Stimulated activated CD8-positive, alpha-beta memory T cell treated with anti-CD3 and anti-CD28 coated beads, Interleukin-4, amount 100 ng/mL, for 48 hours (primary cell): ENCODE measurements around the gene PDLIM5.
"Not testable (repeated sequence)": the region's sequence is repeated elsewhere in the genome, so short reads cannot be mapped to it uniquely, and the experiment has no call there.

ENCODE experiments used
- DNase-seq: peaks from one replicate; pipeline ENCODE4 v3.0.0-alpha.2; 2020

PDLIM5 gene, protein sequence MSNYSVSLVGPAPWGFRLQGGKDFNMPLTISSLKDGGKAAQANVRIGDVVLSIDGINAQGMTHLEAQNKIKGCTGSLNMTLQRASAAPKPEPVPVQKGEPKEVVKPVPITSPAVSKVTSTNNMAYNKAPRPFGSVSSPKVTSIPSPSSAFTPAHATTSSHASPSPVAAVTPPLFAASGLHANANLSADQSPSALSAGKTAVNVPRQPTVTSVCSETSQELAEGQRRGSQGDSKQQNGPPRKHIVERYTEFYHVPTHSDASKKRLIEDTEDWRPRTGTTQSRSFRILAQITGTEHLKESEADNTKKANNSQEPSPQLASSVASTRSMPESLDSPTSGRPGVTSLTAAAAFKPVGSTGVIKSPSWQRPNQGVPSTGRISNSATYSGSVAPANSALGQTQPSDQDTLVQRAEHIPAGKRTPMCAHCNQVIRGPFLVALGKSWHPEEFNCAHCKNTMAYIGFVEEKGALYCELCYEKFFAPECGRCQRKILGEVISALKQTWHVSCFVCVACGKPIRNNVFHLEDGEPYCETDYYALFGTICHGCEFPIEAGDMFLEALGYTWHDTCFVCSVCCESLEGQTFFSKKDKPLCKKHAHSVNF

DNA sequence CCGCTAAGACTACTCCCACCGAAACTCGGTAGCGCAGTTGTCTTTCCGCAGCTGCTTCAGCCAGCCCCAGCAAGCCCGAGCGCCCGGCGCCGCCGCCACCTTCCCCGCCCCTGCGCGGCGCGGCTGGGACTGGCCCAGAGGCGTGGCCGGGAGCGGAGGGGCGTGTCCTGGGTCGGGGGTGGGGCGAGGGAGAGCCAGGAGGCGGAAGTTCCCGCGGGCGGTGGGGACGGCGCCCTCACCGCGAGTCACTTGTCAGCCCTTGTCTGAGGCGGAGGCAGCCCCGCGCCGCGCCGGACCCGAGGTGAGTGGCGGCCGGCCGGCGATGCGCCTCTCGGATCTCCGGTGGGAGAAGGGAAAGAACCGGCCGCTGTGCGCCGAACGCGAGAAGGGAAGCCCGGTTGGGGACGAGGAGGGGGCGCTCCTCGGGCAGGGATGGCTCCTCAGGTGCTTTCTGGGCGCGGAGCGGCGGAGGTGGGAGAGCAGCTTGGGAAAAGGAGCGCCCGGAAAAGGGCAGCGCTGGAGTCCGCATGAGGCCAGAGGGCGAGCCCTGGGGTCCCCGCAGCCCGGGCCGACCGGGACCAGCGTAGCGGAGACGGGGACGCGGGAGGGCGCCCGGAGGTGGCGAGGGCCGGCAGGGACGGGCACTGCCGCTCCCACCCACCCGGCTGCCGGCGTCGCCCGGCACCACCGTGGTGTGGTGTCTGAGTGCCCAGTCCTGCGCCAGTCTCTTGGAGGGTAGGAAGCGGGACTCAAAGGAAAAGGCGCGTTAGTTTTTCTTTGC lies at the start of gene PDLIM5:
Gene PDLIM5 (plus strand): TSS at position 248 of the 781 bp plus-strand sequence. CDS start 3,347 bp downstream, outside the sequence.
- DNase-seq: peak; percentile 92

DNA sequence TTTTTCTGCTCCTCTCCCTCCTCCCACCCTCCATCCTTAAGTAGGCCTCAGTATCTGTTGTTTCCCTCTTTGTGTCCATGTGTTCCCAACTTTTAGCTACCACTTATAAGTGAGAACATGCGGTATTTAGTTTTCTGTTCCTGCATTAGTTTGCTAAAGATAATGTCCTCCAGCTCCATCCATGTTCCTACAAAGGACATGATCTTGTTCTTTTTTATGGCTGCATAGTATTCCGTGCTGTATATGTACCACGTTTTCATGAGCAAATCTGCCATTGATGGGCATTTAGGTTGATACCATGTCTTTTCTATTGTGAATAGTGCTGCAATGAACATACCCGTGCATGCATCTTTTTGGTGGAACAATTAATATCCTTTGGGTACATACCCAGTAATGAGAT lies 49.3 kb upstream of the PDLIM5 start:
- DNase-seq: not testable (repeated sequence)

GRCh38 chr4:94403751-94404150 lies 48.0 kb upstream of the PDLIM5 start:
- DNase-seq: no peak

- DNase-seq: peak; percentile 61
These were observed 44.9 kb upstream of the PDLIM5 start for GRCh38 chr4:94406668-94407437.

- no peak for DNase-seq
These were observed 43.9 kb upstream of the PDLIM5 start for GRCh38 chr4:94407846-94408245.

DNA sequence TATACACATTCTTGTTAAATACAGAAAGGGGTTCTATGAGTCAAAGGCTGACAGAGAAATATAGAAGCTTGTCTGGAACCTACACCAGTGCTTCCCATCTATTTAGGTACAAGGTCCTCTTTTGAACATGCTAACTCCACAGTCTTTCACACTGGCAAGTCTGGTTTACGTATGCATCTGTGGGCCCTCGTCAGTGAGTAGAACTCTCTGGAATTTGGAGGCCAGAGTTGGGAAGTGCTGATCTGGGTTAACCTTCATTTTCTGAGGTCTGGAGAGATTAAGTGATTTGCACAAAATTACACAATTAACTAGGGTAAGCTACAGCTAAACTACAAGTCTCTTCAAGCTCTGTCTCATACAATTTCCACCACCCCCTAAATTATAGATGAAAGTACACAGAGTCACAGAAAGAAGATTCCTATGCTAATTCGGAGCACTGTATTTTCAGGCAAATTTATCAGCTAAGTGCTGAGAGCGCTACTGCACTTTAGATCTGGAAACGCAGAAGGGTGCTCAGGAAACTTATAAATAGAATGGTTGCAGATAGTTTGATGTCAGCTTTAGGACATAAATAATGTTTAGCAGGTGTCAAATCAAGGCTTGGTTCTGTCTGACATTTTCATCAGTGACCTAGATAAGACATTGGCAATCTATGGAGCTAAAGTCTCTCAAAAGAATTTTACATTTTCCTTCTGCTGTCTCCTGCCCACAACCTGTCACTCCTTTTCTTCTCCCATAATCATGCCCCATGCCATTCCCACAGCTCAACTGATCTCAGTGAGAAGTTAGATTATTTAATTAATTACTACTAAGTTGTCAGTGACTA lies 43.0 kb upstream of the PDLIM5 start:
- no peak for DNase-seq

- DNase-seq: no peak
These were observed 42.4 kb upstream of the PDLIM5 start for GRCh38 chr4:94409375-94409679.

DNA sequence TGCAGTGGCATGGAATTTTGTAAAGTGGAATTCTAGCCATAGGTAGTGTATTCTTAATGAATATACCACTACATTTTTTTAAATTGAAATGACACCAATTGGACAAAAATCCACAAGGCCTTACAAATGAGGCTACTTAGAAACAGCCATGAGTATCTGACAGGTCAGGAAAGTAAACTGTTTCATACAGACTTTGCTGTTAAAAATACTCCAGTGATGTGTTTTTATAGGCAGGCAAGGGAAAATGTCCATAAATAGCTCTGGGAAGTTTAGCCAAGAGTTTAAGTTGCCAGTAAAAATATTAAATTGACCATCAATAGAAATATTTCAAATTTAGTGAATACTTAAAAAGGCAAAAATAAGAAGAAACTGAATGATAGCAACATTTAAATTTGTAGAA lies 41.8 kb upstream of the PDLIM5 start:
- no peak for DNase-seq

- DNase-seq: no peak
These were observed 41.0 kb upstream of the PDLIM5 start for GRCh38 chr4:94410678-94411206.

- no peak for DNase-seq
These were observed 40.4 kb upstream of the PDLIM5 start for GRCh38 chr4:94411296-94411695.

DNA sequence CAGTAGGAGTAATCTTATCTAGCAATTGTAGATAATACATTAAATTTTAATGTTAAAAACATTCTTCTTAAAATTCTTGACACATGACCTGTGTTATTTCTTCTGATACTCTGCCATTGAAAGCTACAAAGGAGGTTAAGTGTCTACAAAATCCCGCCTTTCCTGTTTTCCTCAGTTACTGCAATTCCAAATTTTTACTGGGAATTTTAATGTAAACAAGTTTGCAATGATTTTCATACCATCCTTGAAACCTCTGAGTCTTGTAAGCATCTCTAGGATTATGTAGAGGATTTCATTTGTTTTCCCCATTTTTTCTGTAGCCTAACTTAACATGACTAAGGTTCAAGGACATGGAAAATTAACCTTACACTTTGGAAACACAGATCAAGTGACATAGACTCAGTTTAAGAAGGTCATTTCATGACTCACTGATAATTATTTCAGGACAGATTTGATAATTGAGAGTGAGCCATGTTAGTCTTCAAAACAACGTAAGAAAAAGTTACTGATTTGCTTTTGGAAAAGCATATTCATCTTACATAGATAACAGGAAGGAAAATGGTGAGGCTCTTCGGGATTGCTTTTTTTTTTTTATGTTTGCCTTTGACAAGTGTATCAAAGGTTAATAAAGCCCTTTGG lies 39.6 kb upstream of the PDLIM5 start:
- no peak for DNase-seq

GRCh38 chr4:94412658-94413038 lies 39.1 kb upstream of the PDLIM5 start:
- no peak for DNase-seq

DNA sequence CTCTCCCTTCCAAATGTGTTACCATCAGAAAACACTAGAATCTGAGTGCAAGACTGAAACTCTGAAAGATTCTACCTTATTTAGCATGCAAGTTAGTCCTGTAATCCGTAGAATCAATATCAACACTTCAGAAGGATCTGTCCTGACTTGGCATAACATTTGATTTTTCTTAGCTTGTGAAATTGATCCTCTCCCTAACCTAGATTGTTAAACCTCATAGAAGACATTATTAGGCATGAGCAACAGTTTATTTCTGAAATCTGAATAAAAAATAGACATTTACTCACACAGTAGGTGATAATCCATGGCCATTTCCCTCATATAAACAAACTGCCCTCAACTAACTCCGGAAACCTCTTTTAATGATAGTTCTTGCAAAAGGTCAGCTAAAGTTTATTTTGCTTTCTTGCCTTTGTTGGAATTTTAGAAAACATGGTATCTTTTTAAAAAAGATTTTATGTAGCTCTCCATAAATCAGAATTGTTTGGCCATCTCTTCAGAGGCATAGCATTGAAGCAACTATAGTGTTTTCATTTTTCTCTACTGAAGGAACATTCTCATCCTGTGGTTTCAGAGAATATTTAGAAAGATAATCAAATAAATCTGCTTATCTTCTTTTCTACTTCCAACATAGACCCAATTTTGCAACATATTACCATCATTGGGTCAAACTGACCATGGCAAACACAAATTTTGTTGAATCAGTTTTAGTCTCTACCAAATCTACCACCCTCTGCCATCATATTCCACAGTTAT lies 38.5 kb upstream of the PDLIM5 start:
- no peak for DNase-seq

- DNase-seq: no peak
These were observed 36.8 kb upstream of the PDLIM5 start for GRCh38 chr4:94414907-94415306.

DNA sequence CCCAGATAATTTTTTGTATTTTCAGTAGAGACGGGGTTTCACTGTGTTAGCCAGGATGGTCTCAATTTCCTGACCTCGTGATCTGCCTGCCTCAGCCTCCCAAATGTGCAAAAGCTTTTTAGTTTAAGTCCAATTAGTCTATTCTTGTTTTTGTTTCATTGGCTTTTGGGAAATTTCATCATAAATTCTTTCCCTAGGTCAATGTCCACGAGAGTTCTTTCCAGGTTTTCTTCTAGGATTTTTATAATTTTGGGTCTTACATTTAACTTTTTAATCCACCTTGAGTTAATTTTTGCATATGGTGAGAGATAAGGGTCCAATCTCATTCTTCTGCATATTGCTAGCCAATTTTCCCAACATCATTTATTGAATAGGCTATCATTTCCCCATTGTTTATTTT lies 36.3 kb upstream of the PDLIM5 start:
- no peak for DNase-seq

DNA sequence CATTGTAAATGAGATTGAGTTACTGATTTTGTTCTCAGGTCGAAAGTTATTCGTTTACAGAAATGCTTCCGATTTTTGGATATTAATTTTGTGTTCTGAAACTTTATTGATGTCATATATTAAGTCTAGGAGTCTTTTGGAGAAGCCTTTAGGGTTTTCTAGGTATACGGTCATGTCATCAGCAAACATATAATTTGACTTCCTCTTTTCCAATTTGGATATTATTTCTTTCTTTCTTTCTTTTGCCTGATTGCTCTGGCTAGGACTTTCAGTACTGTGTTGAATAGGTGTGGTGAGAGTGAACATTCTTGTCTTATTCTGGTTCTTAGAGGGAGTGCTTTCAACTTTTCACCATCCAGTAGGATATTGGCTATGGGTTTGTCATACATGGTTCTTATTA lies 35.4 kb upstream of the PDLIM5 start:
- no peak for DNase-seq

GRCh38 chr4:94416981-94417380 lies 34.8 kb upstream of the PDLIM5 start:
- DNase-seq: no peak

GRCh38 chr4:94419549-94419948 lies 32.2 kb upstream of the PDLIM5 start:
- no peak for DNase-seq

GRCh38 chr4:94419956-94420355 lies 31.8 kb upstream of the PDLIM5 start:
- no peak for DNase-seq

GRCh38 chr4:94420356-94420755 lies 31.4 kb upstream of the PDLIM5 start:
- DNase-seq: no peak

DNA sequence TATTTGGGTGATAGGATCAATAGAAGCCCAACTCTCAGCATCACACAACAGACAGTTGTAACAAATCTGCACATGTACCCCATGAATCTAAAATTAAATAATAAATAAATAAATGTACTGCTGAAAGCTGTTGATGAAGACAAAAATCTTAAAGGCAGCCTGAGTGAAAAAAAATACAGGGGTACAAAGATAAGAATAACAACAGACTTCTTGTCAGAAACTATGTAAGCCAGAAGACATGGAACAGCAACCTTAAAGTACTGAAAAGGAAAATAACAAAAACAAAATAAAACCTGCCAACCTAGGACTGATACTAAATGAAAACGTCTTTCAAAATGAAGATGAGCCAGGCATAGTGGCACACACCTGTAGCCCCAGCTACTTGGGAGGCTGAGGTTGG lies 25.0 kb upstream of the PDLIM5 start:
- DNase-seq: no peak
